Calu3 (cell line): ENCODE measurements around the gene IMMP2L. TPM values are rescaled to one million over a fixed set of nuclear protein-coding genes. Genes with fewer than 3 reads are reported as not detected.

Experiments used
- BruUV-seq: library from RNA; stranded (reverse); fragments of 400-500 nt; replicated peaks from 2 replicates; lab custom pipeline; 2021; lab: Mats Ljungman, UMichigan
- CTCF ChIA-PET: fragments of 300-600 bp; sonication (Branson Sonifier 250); formaldehyde crosslinking; loops from one replicate; lab custom pipeline; 2022; ENCODE audit warnings: antibody characterized with exemption; lab: Charles Lee
- DNase-seq: peaks from one replicate; pipeline ENCODE4 v3.0.0; 2022
- H3K27ac Mint-ChIP-seq: one replicate; pipeline ENCODE4 v1.8.0; 2022; ENCODE audit warnings: mixed read lengths; ENCODE audit not compliant: unreplicated experiment
- H3K27me3 Mint-ChIP-seq: one replicate; pipeline ENCODE4 v1.8.0; 2022; ENCODE audit warnings: mixed read lengths; ENCODE audit not compliant: unreplicated experiment
- H3K36me3 Mint-ChIP-seq: one replicate; pipeline ENCODE4 v1.8.0; 2022; ENCODE audit warnings: mild to moderate bottlenecking, moderate library complexity, mixed read lengths; ENCODE audit not compliant: insufficient read depth, unreplicated experiment
- H3K4me1 Mint-ChIP-seq: one replicate; pipeline ENCODE4 v1.8.0; 2022; ENCODE audit warnings: mild to moderate bottlenecking, low read depth, mixed read lengths; ENCODE audit not compliant: unreplicated experiment
- H3K4me3 Mint-ChIP-seq: one replicate; pipeline ENCODE4 v1.8.0; 2022; ENCODE audit warnings: mild to moderate bottlenecking, low read depth, moderate library complexity, mixed read lengths; ENCODE audit not compliant: unreplicated experiment
- H3K9me3 Mint-ChIP-seq: one replicate; pipeline ENCODE4 v1.8.0; 2022; ENCODE audit warnings: low read depth, mixed read lengths; ENCODE audit not compliant: unreplicated experiment
- CTCF ChIP-seq: fragments of 200-600 bp; IDR thresholded peaks from one replicate; pipeline ENCODE4 v1.8.0; 2022; ENCODE audit warnings: antibody characterized with exemption; ENCODE audit not compliant: unreplicated experiment
- intact Hi-C: fragments of 100-400 bp; cut with micrococcal nuclease; formaldehyde crosslinking; loops from one replicate; pipeline ENCODE4 v1.10.0; 2022; ENCODE audit not compliant: unreplicated experiment
- total RNA-seq: library from RNA; stranded (reverse); gene quantifications from 2 replicates; pipeline ENCODE4 v1.2.3, GENCODE V29; 2022

The IMMP2L gene
- total RNA-seq, 1 experiment from 2014 or later = 28.6 TPM

- H3K4me3 Mint-ChIP-seq = no peak overlapping the region
- intact Hi-C loops = no loop called here
- CTCF ChIA-PET = no interaction called here
- no peak for DNase-seq
- no peaks in the 10 kb centered on the region for H3K27me3 Mint-ChIP-seq
- no peaks in the 10 kb centered on the region for H3K36me3 Mint-ChIP-seq
- H3K4me1 Mint-ChIP-seq = no peaks in the 10 kb centered on the region
- H3K9me3 Mint-ChIP-seq = no peaks in the 10 kb centered on the region
- BruUV-seq = no TSS peak
- no peak overlapping the region for H3K27ac Mint-ChIP-seq
- TF ChIP-seq CTCF = no peak
Measured at GRCh38 chr7:110775046-110775445, 787.2 kb downstream of the IMMP2L start.

- Mint-ChIP-seq H3K4me3 (no peak overlapping the region), H3K27ac (peak overlapping the region; percentile 33), H3K36me3 (no peaks in the 10 kb centered on the region), H3K27me3 (no peaks in the 10 kb centered on the region), H3K4me1 (no peaks in the 10 kb centered on the region), H3K9me3 (no peaks in the 10 kb centered on the region)
- intact Hi-C loops = no loop called here
- no peak for TF ChIP-seq CTCF
- DNase-seq = peak; percentile 9
- BruUV-seq = no TSS peak
- CTCF ChIA-PET = no interaction called here
Measured at GRCh38 chr7:110774071-110774470, 788.2 kb downstream of the IMMP2L start.

GRCh38 chr7:110772615-110773014 is 789.7 kb downstream of the IMMP2L start:
- Mint-ChIP-seq H3K9me3 (no peaks in the 10 kb centered on the region), H3K4me3 (no peak overlapping the region), H3K27me3 (no peaks in the 10 kb centered on the region), H3K27ac (no peak overlapping the region), H3K36me3 (no peaks in the 10 kb centered on the region), H3K4me1 (peaks cover 9% of the 10 kb centered on the region)
- DNase-seq = no peak
- CTCF ChIA-PET = no interaction called here
- no peak for TF ChIP-seq CTCF
- intact Hi-C loops = no loop called here
- no TSS peak for BruUV-seq

GRCh38 chr7:110771717-110772116 is 790.6 kb downstream of the IMMP2L start:
- no TSS peak for BruUV-seq
- Mint-ChIP-seq H3K4me3 (no peak overlapping the region), H3K9me3 (no peaks in the 10 kb centered on the region), H3K27me3 (no peaks in the 10 kb centered on the region), H3K36me3 (no peaks in the 10 kb centered on the region), H3K27ac (no peak overlapping the region), H3K4me1 (peaks cover 17% of the 10 kb centered on the region)
- CTCF ChIA-PET = no interaction called here
- TF ChIP-seq CTCF = no peak
- no peak for DNase-seq
- intact Hi-C loops = no loop called here
